Activated effector memory CD4-positive, alpha-beta T cell treated with anti-CD3 and anti-CD28 coated beads, Interleukin-2, amount 50 U/mL, for 16 hours (primary cell): ENCODE measurements around the gene STK32C.
"Not testable (repeated sequence)": the region's sequence is repeated elsewhere in the genome, so short reads cannot be mapped to it uniquely, and the experiment has no call there.

ENCODE experiments used
- DNase-seq: peaks from one replicate; pipeline ENCODE4 v3.0.0-alpha.2; 2020

Gene STK32C

GRCh38 chr10:132227851-132228390 is 79.8 kb downstream of the STK32C start:
- no peak for DNase-seq

GRCh38 chr10:132226586-132227405 is 81.0 kb downstream of the STK32C start:
- DNase-seq: no peak

- no peak for DNase-seq
Observed at GRCh38 chr10:132225849-132226205, 81.9 kb downstream of the STK32C start.

GRCh38 chr10:132225073-132225848 is 82.5 kb downstream of the STK32C start:
- DNase-seq: no peak

GRCh38 chr10:132224343-132225072 is 83.2 kb downstream of the STK32C start:
- no peak for DNase-seq

DNA sequence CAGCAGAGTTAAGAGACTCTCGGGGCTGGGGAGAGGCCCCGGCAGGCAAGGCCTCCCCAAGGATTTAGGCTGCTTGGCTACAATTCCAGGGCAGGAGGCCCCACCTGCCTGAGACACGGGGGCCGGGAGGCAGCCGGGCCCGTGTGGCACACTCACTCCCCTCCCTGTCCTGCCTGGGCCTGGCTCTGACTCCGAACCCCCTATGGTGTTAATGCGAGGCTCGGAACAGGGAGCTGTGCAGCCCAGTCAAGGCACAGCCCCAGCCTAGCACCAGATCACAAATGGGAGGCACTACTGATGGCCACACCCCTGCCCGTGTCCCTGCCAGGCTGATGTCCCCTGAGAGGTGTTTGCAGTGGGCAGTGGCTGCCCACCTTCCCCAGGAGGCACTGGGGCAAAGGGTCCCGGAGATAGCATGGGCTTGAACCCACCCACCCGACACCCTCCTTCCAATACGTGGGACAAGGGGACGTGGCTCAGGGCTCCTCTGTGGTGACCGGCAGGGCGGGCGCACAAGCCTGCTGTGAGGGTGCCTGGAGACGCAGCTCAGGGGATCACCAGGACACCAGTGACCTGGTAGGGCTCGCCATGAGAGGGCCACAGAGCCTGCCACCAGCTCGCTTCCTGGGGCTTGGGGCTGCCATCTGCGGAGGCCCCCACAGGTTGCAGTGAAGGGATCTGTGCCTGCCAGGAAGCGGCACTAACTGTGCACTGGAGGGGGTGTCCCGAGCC is 84.0 kb downstream of the STK32C start:
- DNase-seq: no peak

GRCh38 chr10:132223156-132223590 is 84.6 kb downstream of the STK32C start:
- peak; percentile 83 for DNase-seq

DNA sequence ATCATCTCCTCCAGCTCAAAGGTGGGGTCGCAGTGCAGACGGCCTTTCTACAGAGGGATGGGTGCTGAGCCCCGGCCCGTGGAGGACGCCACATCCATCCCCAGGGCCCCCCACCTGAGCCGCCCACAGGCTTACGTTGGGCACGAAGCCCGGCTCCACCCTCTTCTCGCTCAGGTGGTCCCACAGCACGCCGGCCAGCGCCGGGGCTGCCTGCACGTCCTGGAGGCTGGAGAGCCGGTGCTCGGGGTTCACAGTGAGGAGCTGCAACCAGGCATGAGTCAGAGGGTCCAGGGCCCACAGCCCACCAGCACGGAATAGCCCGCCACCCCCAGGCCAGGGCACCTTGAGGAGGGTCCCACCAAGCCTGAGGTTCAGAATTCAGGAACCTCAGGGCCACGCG is 85.0 kb downstream of the STK32C start:
- no peak for DNase-seq

DNA sequence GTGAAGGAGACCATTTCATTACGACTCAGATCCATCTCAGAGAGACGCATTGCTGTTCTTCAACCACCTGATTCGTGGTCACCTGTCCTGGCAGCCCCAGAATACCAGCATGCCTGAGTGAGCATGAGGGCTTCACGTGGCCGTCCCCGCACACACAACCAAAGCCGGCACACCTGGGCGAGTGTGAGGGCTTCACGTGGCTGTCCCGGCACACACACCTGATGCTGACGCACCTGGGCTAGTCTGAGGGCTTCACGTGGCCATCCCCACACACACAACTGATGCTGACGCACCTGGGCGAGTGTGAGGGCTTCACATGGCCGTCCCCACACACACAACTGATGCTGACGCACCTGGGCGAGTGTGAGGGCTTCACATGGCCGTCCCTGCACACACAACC is 86.8 kb downstream of the STK32C start:
- not testable (repeated sequence) for DNase-seq

- DNase-seq: no peak
Observed at GRCh38 chr10:132220061-132220460, 87.7 kb downstream of the STK32C start.

DNA sequence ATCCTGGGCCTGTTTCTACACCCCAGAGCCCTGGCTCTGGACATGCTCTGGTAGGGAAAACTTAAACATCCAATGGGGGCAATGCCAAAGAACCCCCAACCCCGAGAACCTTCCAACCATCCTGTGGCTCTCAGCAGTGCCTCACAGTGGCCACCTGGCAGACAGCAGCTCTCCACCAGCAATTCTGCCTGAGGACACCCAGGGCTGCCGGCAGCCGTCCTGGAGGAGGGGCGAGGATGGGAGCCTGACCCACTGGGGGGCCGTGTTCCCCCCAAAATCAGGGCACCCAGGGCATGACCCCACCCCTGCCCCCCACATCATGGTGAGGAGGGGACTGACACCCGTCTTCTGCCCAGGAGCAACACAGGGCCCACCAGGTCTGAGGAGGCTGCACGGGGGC is 88.3 kb downstream of the STK32C start:
- DNase-seq: no peak

DNA sequence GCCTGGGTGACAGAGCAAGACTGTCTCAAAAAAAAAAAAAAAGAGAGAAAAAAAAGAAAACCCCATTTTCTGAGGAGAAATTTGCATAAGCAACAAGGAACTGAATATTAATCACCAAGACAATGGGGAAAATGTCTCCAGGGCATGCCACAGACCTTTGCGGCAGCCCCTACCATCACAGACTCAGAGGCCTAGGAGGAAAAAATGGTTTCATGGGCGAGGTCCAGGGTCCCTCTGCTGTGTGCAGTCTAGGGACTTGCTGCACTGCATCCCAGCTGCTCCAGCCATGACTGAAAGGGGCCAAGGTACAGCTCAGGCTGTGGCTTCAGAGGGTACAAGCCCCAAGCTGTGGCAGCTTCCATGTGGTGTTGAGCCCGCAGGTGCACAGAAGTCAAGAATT is 91.3 kb downstream of the STK32C start:
- DNase-seq: not testable (repeated sequence)

DNA sequence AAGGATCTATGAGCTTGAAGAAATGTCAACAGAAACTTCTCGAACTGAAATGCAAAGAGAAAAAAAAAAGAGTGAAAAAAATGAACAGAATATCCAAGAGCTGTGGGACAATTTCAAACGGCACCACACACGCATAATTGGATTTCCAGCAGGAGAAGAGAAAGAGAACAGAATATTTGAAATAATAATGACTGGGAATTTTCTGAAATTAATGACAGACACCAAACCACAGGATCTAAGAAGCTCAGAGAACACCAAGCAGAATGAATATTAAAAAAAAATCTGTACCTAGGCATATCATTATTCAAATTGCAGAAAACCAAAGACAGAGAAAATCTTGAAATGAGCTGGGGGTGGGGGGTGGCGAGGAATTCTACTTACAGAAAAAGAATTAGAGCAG is 93.8 kb downstream of the STK32C start:
- DNase-seq: no peak

DNA sequence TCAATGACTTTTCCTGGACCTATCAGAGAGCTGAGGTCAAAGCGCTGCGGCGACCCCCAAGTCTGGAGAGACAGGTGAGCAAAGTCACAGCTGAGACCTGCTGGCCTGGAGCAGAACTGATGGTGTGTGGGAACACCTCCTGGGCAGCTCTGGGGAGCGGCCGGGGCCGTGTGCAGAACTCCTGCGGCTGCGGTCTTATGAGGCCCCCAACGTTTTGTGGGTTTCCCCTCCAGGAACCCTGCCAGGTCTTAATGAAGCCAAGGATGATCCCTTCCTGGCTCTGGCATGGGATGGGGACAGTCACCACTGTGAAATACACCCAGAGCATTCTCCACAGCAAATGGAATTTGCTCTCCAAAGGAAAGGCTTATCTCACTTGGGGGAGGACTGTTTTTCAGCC is 94.9 kb downstream of the STK32C start:
- DNase-seq: no peak

DNA sequence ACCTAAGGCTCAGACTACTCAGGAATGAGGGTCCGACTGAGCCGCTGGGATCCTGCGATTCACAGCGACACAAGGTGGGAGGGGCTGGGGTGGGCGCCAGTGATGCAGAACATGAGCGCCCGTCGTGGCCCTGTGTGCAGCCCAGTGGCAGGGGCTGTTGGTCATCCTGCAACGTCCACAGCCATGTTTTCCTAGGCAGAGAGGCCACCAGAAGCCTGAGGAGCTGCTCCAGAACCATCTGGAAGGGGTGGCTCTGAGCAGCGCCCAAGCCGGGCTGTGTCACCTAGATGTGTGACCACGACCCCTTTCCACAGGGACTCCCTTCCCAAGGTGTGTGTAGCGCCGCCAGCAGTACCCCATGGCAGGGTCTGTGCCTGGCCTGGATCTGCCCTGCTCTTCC is 96.5 kb downstream of the STK32C start:
- no peak for DNase-seq

GRCh38 chr10:132210766-132211165 is 97.0 kb downstream of the STK32C start:
- no peak for DNase-seq

- no peak for DNase-seq
Observed at GRCh38 chr10:132209978-132210530, 97.7 kb downstream of the STK32C start.

- no peak for DNase-seq
Observed at GRCh38 chr10:132209130-132209529, 98.6 kb downstream of the STK32C start.

DNA sequence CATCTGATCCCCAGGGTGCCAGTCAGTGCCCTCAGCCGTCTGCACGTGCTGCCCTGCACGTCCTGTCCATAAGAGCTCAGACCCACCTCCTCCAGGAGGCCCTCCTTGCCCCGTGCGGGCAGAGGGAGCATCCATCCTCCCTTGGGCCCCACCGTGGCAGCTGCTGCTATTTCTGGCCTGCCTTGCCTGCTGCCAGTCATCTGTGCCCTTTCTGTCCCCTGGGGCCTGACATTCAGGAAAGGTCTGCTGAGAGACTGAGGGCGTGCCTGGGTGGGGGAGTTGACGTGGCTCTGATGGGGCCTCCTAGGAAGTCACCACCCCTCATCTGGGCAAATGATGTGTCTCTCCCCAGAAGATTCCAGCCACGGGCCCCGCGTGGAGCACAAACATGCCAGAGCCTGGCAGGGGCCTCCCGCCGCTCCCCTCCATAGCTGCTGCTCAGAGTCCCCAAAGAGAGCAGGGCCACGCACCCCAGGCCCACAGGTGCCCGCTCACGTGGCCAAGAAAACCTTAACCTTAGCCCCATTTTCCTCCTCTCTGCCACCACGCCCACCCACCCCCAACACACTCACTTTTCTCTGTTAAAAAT is 99.2 kb downstream of the STK32C start:
- no peak for DNase-seq

DNA sequence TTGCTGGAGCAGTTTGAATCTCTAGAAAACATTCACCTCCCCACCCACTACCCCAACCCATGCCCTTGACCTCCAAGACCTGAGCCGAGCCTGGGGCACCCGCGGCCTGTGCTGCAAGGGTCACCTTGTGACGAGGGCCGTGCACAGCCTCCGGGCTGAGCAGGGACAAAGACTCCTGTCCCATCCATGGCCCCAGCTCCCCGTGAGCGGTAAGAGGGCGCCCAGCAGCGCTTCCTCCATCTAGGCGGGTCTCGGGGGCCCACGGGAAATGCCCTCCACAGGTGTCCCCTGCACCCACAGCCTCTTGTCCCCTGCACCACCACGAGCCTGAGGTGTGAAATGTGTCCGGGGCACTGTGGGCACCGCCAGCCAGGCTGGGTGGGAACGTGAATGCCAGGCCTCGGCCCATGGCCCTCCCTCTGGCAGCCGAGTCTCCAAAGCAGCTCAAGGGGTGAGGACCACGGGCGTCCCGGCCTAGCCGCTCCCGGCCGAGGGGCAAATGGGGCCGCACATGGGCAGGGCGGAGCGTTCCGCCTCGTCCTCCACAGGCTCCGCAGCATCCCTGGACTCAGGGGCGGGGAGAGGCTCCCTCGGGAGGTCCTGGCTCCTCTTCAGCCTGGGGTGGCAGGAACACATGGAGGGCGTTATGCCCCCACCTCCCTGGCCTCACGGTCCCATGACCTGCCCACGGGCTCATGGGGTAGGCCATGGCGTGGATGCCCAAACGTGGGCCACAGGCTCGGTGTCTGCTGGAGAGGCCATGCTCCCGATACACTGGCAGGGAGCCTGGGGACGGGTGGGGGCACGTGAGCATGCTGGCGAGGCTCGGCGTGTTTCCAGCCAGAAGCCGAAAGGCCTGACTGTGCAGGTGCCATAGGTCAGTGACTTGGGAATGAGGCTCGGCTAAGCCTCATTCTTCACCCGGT is 100.0 kb downstream of the STK32C start:
- DNase-seq: no peak
